WI38 (cell line): Measurements from ENCODE around the gene DDX20.

Experiments
- H3K4me3 ChIP-seq: 2 replicates; pipeline ENCODE4 v1.5.1; 2011; ENCODE audit warnings: low read depth, mild to moderate bottlenecking, control low read depth, low read length
- CTCF ChIP-seq: IDR thresholded peaks from 2 replicates; pipeline ENCODE4 v1.5.1; 2012; ENCODE audit warnings: low read depth, mild to moderate bottlenecking, control low read depth, low read length

DDX20 gene

GRCh38 chr1:111742938-111743549 is 12.7 kb upstream of the DDX20 start:
- no peak overlapping the region for H3K4me3 ChIP-seq
- TF ChIP-seq CTCF, result no peak

GRCh38 chr1:111743679-111744101 is 12.0 kb upstream of the DDX20 start:
- no peak for TF ChIP-seq CTCF
- H3K4me3 ChIP-seq, result no peak overlapping the region

GRCh38 chr1:111745675-111746613 is 9.8 kb upstream of the DDX20 start:
- no peak overlapping the region for H3K4me3 ChIP-seq
- TF ChIP-seq CTCF, result no peak

- TF ChIP-seq CTCF, result no peak
Observed at GRCh38 chr1:111746614-111746999, 9.1 kb upstream of the DDX20 start.

GRCh38 chr1:111747282-111747734 is 8.4 kb upstream of the DDX20 start:
- TF ChIP-seq CTCF, result peak; percentile 47
- H3K4me3 ChIP-seq, result no peak overlapping the region

More at GRCh38 chr1:111746614-111746999, 9.1 kb upstream of the DDX20 start:
- H3K4me3 ChIP-seq, result no peak overlapping the region

GRCh38 chr1:111747947-111748346 is 7.8 kb upstream of the DDX20 start:
- no peak overlapping the region for H3K4me3 ChIP-seq
- no peak for TF ChIP-seq CTCF

- no peak for TF ChIP-seq CTCF
- H3K4me3 ChIP-seq, result no peak overlapping the region
Observed at GRCh38 chr1:111749628-111750027, 6.1 kb upstream of the DDX20 start.
